Measurements from ENCODE around the gene BUD31.

The BUD31 gene

DNA sequence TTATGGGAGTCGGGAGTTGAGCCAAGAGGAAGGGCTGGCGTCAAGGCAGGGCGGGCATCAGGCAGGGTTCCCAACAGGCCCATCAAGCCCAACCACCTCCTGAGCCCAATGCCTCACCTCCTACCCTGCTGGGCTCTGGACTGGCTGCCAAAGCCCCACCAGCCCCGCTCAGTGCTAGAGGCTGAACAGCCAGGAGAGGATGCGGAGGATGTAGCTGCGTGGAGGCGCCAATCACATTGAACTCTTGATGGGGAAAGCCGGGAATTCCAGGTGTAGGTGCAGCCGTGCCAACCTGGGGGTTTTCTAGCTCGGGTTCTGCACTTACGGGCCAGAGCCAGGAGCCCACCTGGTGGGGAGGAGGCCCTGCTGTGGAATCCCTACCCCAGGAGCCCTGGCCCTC lies 44.3 kb downstream of the BUD31 start:
- Histone ChIP-seq H3K27ac (ENCODE audit: low read depth, low read length) (no peak overlapping the region), H3K36me3 (ENCODE audit: low read length) (peaks cover 5% of the 10 kb centered on the region; the same call in 1 of the 2 replicates), H3K4me2 (ENCODE audit: low read depth, low read length, poor library complexity, severe bottlenecking) (no peak overlapping the region), H3K27me3 (ENCODE audit: low read length) (no peaks in the 10 kb centered on the region), H3K9ac (ENCODE audit: low read length) (no peak overlapping the region), H3K4me3 (ENCODE audit: insufficient read depth, low read length, poor library complexity, severe bottlenecking) (no peak overlapping the region), H3K79me2 (ENCODE audit: insufficient read depth, low read length) (peaks cover 3% of the 10 kb centered on the region; the same call in 1 of the 2 replicates), H2AFZ (ENCODE audit: low read depth, low read length, severe bottlenecking) (no peak overlapping the region), H3F3A (ENCODE audit: insufficient read depth) (no peaks in the 10 kb centered on the region), H3K9me2 (replicated peaks; ENCODE audit: insufficient read depth, low read length) (no peaks in the 10 kb centered on the region), H3K9me3 (ENCODE audit: insufficient read depth, low read length) (no peaks in the 10 kb centered on the region), H4K20me1 (ENCODE audit: low read depth, low read length) (no peaks in the 10 kb centered on the region)
- TF ChIP-seq, protein P1, sequence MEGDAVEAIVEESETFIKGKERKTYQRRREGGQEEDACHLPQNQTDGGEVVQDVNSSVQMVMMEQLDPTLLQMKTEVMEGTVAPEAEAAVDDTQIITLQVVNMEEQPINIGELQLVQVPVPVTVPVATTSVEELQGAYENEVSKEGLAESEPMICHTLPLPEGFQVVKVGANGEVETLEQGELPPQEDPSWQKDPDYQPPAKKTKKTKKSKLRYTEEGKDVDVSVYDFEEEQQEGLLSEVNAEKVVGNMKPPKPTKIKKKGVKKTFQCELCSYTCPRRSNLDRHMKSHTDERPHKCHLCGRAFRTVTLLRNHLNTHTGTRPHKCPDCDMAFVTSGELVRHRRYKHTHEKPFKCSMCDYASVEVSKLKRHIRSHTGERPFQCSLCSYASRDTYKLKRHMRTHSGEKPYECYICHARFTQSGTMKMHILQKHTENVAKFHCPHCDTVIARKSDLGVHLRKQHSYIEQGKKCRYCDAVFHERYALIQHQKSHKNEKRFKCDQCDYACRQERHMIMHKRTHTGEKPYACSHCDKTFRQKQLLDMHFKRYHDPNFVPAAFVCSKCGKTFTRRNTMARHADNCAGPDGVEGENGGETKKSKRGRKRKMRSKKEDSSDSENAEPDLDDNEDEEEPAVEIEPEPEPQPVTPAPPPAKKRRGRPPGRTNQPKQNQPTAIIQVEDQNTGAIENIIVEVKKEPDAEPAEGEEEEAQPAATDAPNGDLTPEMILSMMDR (IDR thresholded peaks at IDR 0.05; ENCODE audit: insufficient read depth, low read length, poor library complexity, severe bottlenecking), result no peak
- no peak for TF ChIP-seq EZH2phosphoT487 (conservative IDR thresholded peaks at IDR 0.05; ENCODE audit: low read length)

DNA sequence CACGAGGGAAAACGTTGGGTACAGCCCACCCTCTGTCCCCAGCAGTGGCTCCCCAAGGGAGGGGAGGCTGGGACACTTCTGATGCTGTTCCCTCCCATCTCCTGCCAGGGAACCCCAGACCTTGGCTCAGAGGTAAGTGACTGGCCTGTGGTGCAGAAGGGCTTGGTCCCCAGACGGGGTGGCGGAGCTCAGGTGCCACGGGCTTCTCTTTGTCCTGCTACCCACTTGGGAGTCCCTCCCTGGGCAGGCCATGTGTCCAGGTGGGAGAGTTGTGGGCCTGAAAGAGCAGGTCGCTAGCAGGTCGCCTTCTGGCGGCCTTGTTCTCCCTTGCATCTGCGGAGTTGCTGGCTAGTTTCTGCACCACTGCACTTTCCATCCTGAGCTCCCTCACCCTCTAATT lies 47.1 kb downstream of the BUD31 start:
- no peak for TF ChIP-seq EZH2phosphoT487 (conservative IDR thresholded peaks at IDR 0.05; ENCODE audit: low read length)
- TF ChIP-seq, protein P1 (IDR thresholded peaks at IDR 0.05; ENCODE audit: insufficient read depth, low read length, poor library complexity, severe bottlenecking), result no peak
- Histone ChIP-seq H3K27me3 (ENCODE audit: low read length) (no peaks in the 10 kb centered on the region), H3K27ac (ENCODE audit: low read depth, low read length) (no peak overlapping the region), H3F3A (ENCODE audit: insufficient read depth) (peaks cover 22% of the 10 kb centered on the region), H3K36me3 (ENCODE audit: low read length) (peaks cover 8% of the 10 kb centered on the region), H3K9me3 (ENCODE audit: insufficient read depth, low read length) (no peaks in the 10 kb centered on the region), H4K20me1 (ENCODE audit: low read depth, low read length) (peaks cover 4% of the 10 kb centered on the region; the same call in 1 of the 2 replicates), H3K4me3 (ENCODE audit: insufficient read depth, low read length, poor library complexity, severe bottlenecking) (no peak overlapping the region), H3K9me2 (replicated peaks; ENCODE audit: insufficient read depth, low read length) (no peaks in the 10 kb centered on the region), H3K79me2 (ENCODE audit: insufficient read depth, low read length) (peaks cover 29% of the 10 kb centered on the region), H2AFZ (ENCODE audit: low read depth, low read length, severe bottlenecking) (no peak overlapping the region), H3K4me2 (ENCODE audit: low read depth, low read length, poor library complexity, severe bottlenecking) (no peak overlapping the region), H3K9ac (ENCODE audit: low read length) (no peak overlapping the region)

DNA sequence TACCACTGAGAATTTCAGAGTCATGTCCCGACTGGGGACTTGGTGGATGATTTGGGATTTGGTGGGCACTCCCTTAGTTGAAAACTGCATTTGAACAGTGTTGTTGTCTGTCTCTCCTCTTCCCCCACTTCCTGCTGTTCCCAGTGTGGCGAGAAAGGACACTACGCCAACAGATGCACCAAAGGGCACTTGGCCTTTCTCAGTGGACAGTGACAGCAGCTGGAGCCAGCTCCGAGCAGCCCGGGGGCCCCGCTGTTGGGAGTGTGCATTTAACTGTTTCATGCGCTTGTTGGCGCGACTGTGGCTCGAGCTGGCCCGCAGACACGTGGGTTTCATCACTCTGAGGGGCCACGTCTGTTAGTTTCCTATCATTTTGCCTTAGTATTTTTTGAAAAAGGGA lies 47.5 kb downstream of the BUD31 start:
- TF ChIP-seq EZH2phosphoT487 (conservative IDR thresholded peaks at IDR 0.05; ENCODE audit: low read length), result no peak
- TF ChIP-seq, protein P1 (IDR thresholded peaks at IDR 0.05; ENCODE audit: insufficient read depth, low read length, poor library complexity, severe bottlenecking), result no peak
- peaks cover 26% of the 10 kb centered on the region for H3F3A ChIP-seq (ENCODE audit: insufficient read depth)
- H3K9me3 ChIP-seq (ENCODE audit: insufficient read depth, low read length), result no peaks in the 10 kb centered on the region
- H3K9ac ChIP-seq (ENCODE audit: low read length), result no peak overlapping the region
- H3K4me2 ChIP-seq (ENCODE audit: low read depth, low read length, poor library complexity, severe bottlenecking), result no peak overlapping the region
- H3K36me3 ChIP-seq (ENCODE audit: low read length), result peaks cover 8% of the 10 kb centered on the region
- H3K27ac ChIP-seq (ENCODE audit: low read depth, low read length), result no peak overlapping the region
- H3K4me3 ChIP-seq (ENCODE audit: insufficient read depth, low read length, poor library complexity, severe bottlenecking), result no peak overlapping the region
- no peaks in the 10 kb centered on the region for H3K9me2 ChIP-seq (replicated peaks; ENCODE audit: insufficient read depth, low read length)
- no peak overlapping the region for H2AFZ ChIP-seq (ENCODE audit: low read depth, low read length, severe bottlenecking)
- H4K20me1 ChIP-seq (ENCODE audit: low read depth, low read length), result peaks cover 4% of the 10 kb centered on the region; the same call in 1 of the 2 replicates
- peaks cover 33% of the 10 kb centered on the region for H3K79me2 ChIP-seq (ENCODE audit: insufficient read depth, low read length)
- H3K27me3 ChIP-seq (ENCODE audit: low read length), result no peaks in the 10 kb centered on the region

Data from SU-DHL-6 (cell line).